GM18511 (cell line): ENCODE measurements around the gene PPM1H.
"Not testable (repeated sequence)": the region's sequence is repeated elsewhere in the genome, so short reads cannot be mapped to it uniquely, and the experiment has no call there.

Experiments used
- ATAC-seq: cut with Tn5 transposase; IDR thresholded peaks from one replicate; pipeline ENCODE4 v1.9.1; 2021; ENCODE audit warnings: mild to moderate bottlenecking, moderate library complexity; ENCODE audit not compliant: unreplicated experiment

Gene PPM1H, protein sequence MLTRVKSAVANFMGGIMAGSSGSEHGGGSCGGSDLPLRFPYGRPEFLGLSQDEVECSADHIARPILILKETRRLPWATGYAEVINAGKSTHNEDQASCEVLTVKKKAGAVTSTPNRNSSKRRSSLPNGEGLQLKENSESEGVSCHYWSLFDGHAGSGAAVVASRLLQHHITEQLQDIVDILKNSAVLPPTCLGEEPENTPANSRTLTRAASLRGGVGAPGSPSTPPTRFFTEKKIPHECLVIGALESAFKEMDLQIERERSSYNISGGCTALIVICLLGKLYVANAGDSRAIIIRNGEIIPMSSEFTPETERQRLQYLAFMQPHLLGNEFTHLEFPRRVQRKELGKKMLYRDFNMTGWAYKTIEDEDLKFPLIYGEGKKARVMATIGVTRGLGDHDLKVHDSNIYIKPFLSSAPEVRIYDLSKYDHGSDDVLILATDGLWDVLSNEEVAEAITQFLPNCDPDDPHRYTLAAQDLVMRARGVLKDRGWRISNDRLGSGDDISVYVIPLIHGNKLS

DNA sequence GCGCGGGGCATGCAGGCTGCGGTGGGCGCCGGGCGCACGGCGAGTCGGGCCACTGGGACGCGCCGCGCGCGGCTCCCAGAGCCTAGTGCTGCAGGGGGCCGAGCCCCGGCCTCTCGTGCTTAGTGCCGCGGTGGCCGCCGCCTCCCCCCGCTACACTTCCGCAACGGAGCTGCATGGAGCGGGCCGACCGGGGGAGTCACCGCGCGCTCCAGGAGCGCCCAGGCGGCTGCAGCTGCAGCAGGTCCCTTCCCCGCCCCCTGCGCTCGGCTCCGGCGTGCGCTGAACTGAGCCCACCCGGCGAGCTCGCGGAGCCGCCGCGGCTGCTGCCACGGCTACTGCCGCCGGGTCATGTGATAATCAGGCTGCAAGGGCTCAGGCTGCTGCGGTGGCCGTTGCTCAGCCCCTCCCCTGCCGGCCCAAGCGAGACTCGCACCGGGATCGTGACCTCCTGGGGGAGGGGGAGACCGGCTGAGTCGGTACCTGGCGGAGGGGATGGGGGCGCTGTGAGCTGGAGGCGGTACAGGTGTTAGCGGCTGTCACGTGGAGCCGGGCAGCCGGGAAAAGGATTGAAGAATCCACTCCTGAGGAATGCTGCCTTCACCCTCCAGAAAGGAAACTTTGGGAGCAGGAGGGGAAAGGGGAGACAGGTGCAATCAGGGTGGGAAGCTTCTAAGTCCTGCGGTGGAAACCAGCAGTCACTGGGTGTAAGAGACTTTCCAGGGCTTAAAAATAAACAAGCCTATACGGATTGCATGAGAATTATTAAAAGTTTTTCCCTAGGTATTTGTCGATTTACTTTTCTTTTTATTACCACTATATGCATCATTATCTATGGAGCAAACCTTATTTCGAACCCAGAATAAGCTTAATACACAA lies at the start of gene PPM1H:
Gene PPM1H, minus strand, starts transcription at position 352 of the 876 bp plus-strand sequence. CDS start 414 bp downstream, outside the sequence.
- ATAC-seq, result peak; percentile 86

DNA sequence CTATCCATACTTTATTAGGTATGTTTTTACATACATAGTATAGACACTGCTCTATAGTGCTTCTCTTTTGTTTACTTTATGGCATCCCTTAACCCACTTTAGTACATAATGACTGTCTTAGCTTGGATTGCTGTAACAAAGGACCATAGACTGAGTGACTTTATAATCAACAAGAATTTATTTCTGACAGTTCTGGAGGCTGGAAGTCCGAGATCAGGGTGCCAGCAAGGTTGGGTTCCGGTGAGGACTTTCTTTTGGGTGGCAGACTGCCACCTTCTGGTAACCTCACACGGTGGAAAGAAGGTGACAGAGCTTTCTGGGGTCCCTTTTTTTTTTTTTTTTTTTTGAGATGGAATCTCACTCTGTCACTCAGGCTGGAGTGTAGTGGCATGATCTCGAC lies 48.6 kb upstream of the PPM1H start:
- no peak for ATAC-seq

- no peak for ATAC-seq
Measured at GRCh38 chr12:62978768-62979167, 43.8 kb upstream of the PPM1H start.

GRCh38 chr12:62977883-62978282 lies 42.9 kb upstream of the PPM1H start:
- ATAC-seq, result no peak

DNA sequence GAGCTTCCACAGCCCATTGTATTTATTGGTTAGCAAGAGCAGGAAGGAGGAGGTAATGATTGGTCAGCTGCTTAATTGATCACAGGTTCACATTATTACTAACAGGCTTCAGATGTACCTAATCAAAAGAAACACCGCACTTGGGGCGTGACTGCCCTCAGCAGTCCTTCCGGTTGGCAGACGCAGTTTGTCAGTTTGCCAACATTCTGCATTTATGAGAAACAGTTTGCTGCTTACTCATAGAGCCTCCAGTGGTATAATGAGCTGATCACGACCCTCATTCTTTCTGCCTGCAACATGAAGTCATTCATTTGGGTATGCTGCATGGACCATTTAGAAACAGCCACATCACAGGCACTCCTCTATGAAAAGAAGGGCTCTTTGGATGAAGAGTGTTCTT lies 42.5 kb upstream of the PPM1H start:
- no peak for ATAC-seq

- no peak for ATAC-seq
Measured at GRCh38 chr12:62976110-62976662, 41.2 kb upstream of the PPM1H start.

DNA sequence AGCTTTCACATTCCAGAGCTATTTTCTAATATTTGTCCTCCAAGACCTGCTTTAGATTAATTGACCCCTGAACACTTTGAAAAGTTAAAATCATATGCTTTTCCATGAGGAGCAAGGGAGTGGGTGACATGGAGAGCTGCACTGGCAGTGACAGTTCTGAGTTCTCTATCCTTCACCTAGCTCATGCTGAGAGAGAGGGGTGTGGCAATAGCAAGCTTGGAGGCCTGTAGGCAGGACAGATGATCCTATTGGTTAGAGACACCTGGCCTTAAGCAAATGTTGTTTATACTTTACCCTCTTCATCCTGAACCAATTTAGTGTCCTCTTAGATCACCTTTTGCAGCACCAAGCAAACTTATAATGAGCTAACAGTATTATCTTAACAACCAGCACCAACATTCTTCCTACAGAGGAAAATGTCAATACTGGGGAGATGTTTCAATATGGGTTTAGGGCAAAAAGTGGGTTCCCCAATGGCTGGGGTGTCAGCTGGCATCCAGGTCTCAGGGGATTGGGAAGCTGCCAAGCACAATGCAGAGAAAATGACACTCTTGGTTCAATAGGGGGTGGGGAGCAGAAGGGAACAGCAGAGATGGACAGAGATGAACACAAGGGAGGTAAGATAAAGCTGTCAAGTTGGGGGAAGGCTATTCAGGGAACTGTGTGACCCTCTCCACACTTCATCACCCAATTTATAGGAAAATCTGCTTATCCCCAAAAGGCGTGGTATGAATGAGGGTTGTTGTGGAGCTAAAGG lies 37.0 kb upstream of the PPM1H start:
- ATAC-seq, result no peak

DNA sequence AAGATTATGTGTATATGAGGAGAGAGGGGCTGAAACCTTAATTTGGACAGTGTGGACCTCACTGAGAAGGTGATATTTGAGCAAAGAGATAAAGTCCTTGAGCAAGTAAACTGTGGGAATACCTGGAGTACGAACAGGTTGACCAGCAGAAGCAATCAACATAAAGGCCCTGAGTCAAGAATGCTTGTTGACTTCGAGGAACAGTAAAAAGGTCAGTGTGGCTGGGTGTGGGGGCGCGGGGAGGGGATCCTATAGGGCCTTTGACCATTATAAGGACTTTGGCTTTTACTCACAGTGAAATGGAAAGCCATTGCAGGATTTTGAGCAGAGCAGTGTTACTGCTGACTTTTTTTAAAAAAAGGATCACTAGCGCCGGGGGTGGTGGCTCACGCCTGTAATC lies 34.7 kb upstream of the PPM1H start:
- no peak for ATAC-seq

- ATAC-seq, result no peak
Measured at GRCh38 chr12:62967701-62968100, 32.8 kb upstream of the PPM1H start.

DNA sequence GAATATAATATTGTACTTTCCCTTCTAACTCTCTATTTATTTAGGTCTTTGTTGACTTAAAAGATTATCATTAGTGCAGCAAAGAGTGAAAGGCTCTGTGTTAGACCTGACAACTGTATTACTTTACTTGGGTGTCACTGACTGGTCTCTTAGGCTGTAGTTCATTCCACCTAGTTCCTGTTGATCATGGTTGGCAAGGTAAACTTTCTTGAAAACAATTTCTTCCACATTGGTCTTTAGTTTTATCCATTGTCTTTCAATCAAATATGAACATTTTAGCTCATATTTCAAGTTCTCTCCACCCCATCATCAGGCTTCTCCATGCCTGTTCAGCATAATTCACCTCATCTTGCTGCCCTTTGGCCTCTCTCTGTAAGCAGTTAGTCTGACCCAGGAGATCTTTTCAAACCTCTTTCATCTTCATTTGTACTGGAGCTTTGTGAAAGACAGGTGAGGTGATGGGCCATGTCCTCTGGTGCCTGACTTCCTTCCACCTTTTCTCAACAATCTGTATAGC lies 32.1 kb upstream of the PPM1H start:
- no peak for ATAC-seq

DNA sequence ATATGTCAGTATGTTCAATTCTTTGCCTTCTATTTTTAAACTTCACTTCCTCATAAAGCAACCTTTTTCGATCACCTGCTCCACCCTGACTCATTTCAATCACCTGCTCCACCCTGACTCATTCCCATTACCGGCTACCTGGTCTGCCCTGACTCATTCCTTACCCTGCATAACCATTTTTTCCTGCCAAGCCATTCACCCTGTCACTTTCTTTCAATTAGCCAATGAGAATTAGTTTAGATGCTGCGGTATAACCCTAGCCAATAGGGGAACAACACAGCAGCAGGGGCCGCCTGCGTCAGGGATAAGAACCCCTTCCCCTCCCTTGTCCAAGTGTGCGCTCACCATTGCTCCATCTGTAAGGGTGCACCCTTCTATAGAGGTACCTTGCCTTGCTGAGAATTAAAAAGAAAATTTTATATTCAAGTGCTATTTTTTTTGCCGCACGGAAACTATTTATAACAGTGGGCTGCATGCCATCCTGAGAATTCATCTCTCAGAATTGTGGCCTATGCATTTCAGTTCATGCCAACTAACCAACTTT lies 31.6 kb upstream of the PPM1H start:
- not testable (repeated sequence) for ATAC-seq

DNA sequence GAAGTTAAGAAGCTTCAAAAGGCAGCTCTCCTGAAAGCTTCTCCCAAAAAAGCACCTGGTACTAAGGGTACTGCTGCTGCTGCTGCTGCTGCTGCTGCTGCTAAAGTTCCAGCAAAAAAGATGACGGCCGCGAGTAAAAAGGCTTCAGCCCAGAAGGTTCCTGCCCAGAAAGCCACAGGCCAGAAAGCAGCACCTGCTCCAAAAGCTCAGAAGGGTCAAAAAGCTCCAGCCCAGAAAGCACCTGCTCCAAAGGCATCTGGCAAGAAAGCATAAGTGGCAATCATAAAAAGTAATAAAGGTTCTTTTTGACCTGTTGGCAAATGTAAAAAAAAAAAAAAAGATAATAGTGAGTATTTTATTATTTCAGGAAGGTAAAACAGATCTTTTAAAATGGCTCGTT lies 30.8 kb upstream of the PPM1H start:
- ATAC-seq, result not testable (repeated sequence)

DNA sequence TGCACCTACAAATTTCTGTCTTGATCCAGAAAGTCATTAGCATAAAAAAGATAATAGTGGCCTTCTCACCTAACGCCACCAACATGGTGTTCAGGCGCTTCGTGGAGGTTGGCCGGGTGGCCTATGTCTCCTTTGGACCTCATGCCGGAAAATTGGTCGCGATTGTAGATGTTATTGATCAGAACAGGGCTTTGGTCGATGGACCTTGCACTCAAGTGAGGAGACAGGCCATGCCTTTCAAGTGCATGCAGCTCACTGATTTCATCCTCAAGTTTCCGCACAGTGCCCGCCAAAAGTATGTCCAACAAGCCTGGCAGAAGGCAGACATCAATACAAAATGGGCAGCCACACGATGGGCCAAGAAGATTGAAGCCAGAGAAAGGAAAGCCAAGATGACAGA lies 30.3 kb upstream of the PPM1H start:
- ATAC-seq, result not testable (repeated sequence)

DNA sequence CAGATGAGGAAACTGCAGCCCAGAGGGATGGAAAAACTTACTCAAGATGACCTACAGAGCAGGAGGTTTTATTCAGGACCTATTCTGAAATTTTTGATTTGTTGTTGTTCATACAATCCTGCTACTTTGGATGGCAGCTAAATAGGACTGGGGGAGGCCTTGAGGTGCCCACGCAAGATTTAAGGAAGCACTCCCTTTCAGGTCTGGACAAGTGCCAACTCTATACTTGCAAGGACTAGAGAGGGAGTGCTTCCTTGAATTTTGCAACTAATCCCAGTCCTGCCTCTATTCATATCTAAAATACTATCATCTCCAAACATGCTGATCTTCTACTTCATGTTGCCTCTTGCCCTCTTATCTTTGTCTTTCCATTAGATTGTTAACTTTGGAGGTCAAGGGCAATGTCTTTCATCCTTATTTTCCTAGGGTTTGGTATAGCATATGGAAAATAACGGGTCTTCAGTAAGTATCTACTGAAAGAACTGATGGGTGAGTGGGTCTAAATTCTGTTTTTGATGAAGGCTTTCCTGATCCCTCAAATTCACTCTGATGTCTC lies 28.6 kb upstream of the PPM1H start:
- ATAC-seq, result no peak

DNA sequence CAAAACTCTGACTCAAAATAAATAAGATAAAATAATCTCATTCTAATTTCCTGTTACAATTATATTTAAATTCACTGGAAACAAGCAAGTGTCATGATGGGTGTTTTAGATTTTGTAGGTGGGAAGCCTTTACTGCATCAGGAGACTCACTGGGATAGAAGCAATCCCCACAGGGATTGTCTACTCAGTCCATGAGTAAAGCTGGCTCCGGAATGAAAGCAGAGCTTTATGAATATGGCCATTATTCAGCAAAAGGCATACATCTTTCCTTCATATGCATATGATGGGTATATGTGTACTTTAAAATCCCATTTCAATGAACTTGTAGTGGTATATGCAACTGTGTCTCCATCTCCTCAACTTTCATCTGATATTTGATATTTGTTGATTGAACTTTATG lies 25.4 kb upstream of the PPM1H start:
- ATAC-seq, result no peak

DNA sequence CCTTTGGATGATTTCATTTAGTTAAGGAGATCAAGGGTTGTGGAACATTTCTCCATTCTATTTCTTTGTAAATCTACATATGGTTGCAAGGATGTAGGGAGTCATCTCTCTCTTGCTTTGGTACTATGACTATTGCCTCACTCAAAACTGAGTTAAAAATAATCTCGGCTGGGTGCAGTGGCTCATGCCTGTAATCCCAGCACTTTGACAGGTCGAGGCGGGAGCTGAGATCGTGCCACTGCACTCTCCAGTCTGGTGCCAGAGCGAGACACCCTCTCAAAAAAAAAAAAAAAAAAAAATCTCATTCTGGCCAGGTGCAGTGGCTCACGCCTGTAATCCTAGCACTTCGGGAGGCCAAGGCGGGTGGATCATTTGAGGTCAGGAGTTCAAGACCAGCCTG lies 24.8 kb upstream of the PPM1H start:
- no peak for ATAC-seq

- ATAC-seq, result no peak
Measured at GRCh38 chr12:62957233-62957953, 22.4 kb upstream of the PPM1H start.

GRCh38 chr12:62955678-62956077 lies 20.7 kb upstream of the PPM1H start:
- ATAC-seq, result no peak

- ATAC-seq, result no peak
Measured at GRCh38 chr12:62950317-62950716, 15.4 kb upstream of the PPM1H start.
